ENCODE results near the gene EZH2.

- TF ChIP-seq GATA2 (IDR thresholded peaks at IDR 0.05; ENCODE audit: low read depth, low read length) (peak; percentile 23; the same call in 1 of the 2 replicates), GATA3 (IDR thresholded peaks at IDR 0.05; ENCODE audit: low read depth, low read length) (no peak)
These were observed 20.8 kb downstream of the EZH2 start for GRCh38 chr7:148863324-148863723.

Measured in SH-SY5Y (cell line).